HG02610 (cell line): ENCODE data around the gene KRTAP4-16.
"Not testable (repeated sequence)": the region's sequence is repeated elsewhere in the genome, so short reads cannot be mapped to it uniquely, and the experiment has no call there.

Experiments used
- ATAC-seq: cut with Tn5 transposase; IDR thresholded peaks from one replicate; pipeline ENCODE4 v1.9.1; 2021; ENCODE audit warnings: mild to moderate bottlenecking, moderate library complexity; ENCODE audit not compliant: unreplicated experiment

The KRTAP4-16 gene

DNA sequence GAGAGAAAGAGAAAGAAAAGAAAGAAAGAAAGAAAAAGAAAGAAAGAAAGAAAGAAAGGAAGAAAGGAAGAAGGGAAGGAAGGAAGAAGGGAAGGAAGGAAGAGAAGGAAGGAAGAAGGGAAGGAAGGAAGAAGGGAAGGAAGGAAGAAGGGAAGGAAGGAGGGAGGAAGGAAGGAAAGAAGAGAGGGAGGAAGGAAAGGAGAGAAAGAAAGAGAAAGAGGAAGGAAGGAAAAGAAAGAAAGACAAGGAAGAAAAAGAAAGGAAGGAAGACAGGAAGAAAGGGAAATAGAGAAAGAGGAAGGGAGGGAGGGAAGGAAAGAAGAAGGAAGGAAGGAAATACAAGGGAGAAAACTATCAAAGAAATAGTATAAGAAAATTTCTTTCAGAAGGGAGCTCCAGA lies 25.2 kb downstream of the KRTAP4-16 start:
- no peak for ATAC-seq

DNA sequence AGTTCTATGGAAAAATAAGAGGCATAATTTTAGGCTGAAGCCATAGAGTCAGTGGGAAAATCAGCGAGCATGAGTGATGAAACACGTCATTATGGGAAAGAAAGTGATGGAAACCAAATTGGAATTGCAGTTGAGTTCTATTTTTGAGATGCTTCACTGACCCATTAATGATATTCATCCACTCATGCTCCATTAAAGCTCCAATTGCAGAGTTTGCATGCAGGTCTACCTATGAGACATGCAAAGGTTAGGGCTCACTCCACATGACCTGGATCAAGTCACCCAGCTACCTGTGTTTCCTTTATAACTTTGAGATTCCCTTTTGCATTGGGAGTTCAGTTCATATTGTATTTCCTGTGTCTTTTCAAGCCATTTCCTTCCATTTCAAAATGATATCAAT lies 28.3 kb downstream of the KRTAP4-16 start:
- no peak for ATAC-seq

DNA sequence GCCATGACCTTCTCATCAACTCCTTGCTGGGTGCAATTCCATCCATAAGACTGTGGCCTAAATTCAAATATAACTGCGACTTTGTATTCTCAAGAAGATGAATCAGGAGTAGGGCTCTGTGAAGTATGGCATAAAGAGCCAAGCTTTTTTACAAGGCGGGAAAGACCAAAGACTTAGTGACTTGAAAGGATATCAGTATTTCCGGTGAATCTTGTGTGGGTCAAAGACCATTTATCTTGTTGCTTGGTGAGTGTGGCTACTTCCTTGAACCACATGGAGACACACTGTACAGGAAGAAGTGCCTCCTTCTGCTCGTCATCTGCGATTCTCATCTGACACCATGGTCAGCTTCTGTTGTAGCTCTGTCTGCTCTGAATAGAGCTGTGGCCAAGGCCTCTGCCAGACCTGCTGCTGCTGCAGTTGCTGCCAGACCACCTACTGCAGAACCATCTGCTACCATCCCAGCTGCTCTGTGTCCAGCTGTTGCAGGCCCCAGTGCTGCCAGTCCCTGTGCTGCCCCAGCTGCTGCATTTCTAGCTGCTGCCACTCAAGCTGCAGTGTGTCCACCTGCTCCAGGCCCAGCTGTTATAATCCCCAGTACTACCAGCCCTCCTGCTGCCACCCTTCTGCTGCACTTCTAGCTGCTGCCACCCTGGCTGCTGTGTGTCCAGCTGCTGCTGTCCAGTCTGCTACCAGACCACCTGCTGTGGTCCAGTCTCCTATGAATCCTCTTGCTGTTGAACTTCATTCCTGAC lies 30.2 kb downstream of the KRTAP4-16 start:
- no peak for ATAC-seq

DNA sequence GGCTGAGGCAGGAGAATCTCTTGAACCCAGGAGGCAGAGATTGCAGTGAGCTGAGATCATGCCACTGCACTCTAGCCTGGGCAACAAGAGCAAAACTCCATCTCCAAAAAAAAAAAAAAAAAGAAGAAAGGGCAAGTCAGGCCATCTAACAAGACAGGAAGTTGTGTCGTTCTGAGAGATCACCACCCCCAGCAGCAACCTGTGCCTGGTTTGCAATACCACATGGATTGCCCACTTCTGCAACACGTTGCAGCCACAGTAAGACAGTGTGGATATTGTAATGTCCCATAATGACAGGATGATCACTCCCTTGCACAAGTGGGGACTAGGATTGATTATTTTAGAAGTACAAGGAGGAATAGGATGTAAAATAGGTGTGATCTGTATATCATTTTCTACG lies 33.0 kb downstream of the KRTAP4-16 start:
- no peak for ATAC-seq

DNA sequence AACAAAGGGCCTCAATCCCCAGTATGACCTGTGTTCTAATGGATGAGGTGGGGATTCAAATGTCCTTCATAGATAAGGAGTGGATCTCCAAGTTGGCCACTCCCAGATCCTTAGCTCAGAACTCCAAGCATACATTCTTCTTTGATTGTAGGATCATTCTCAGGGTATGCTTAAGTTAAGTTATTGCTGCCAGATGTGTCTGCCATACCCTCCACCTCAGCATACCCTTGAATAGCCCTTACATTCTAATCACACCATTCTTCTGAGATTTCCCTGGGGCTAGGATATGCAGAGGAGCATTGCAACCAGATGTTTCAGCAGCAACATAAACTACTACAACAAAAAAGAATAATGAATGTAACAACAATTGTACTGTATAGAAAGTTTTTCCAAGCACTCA lies 34.7 kb downstream of the KRTAP4-16 start:
- ATAC-seq: no peak

DNA sequence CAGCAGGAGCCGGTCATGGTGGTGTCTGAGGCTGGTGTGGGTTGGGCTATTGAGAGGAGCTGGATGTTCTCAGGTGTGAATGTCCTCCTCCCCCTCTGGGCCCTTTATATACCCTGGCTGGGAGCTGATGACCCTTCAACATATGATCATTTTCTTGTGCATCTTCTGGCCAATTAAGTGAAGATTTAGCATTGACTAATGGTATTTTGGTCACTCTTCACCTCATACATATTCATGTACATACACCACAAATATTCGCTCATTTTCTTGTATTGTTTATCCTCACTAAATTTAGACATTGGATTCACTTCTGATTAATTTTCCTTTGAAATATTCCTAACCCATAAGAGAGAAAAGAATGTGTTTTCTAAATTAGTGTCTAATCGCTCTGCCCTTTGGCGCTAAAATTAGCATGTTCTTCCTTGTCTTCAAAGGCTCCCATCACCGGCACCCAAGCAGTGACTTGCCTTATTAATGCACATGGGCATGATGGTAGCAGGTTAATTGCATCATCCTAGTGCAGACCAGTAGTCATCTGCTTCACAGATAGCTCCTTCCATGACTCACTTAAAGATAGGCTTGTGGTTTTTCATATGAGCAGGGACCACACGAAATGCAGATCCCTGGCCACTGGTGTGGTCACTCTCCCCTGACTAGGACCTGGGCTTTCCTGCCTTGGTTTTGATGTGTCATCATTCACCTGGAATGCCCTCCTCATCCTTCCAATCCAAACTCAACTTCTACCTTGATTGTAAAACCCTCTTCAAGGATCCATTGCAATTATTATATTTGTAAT lies 36.0 kb downstream of the KRTAP4-16 start, which contains the start of gene KRTAP2-4:
Gene KRTAP2-4 (minus strand): TSS at position 51 of the 796 bp plus-strand sequence. CDS start 34 bp downstream, at position 17.
- ATAC-seq: no peak

DNA sequence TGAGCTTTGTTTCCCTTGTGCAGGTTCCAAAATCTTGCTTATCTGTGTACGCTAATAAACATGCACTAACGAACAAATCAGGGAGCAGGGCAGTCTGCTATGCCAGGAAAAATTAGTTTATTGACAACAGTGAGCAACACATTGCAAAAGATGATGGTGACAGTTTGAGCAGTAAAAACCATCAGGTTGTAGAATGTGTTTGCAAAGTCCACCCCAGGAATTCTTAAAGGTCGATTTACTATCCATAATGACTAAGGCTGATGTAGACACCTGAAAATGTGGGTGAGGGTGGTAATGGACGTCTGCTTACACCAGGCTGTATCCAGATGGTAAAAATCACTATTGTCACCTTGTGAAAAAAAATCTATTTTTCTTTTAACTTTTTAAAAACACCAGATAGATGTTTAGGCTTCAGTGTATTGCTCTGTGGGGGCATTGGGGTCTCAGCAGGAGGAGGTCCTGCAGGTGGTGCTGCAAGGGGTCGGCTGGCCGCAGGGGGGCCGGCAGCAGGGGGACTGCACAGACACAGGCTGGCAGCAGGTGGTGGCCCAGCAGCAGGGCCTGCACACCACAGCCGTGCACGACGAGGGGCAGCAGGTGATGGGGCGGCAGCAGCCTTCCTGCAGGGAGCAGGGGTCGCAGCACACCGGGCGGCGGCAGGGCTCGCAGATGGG lies 36.9 kb downstream of the KRTAP4-16 start:
- not testable (repeated sequence) for ATAC-seq

DNA sequence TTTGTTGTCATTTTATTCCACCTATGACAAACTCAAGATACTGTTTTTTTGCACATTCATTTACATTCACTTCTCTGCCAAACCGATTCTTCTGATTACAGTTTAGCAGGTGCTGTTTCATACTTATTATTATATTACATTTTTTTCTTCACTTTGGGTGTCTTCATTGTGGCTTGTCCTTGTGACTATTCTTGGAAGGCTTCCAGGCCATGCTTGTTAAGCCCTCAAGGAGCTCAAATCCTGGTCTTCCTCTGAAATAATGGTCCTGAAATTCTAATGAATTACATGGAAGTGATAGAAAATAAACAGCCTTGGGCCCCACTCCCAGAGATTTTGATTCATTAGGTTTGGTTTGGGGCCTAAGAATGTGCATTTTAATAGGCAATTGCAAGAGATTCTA lies 37.7 kb downstream of the KRTAP4-16 start:
- ATAC-seq: no peak

DNA sequence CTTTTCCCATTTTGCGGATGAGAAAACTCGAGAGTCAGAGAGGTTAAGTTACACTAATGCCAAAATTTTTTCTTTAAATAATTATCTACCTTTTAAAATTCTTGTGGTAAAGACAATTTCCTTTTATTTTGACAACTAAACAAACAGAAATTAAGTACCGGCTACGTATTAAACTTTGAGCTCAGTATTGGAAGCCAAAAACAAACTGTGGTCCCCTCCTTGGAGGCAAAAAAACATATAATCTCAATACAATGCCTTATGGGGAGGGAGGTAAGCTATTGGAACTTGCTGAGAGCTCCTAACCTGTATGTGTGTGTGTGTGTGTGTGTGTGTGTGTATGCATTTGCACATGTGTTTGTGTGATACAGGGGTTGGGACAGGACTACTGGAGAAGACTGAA lies 38.6 kb downstream of the KRTAP4-16 start:
- no peak for ATAC-seq

DNA sequence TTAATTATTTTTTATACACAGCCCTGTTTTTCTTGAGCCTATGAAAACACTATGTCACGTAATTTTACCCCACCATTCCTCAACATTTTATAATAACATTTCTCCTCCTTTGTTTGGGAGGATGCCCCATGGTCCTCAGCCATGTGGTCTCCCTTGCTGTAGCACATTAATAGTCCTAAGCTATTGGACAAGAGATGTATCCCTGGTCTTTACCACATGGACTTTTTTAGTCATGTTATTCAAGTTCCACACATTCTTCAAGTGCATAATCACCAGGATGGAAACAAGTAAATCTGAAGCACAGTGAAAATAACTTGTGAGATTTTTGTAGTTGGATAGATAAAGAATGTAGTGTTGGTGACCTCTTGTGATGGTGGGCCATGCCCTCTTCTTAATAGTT lies 40.0 kb downstream of the KRTAP4-16 start:
- ATAC-seq: no peak

DNA sequence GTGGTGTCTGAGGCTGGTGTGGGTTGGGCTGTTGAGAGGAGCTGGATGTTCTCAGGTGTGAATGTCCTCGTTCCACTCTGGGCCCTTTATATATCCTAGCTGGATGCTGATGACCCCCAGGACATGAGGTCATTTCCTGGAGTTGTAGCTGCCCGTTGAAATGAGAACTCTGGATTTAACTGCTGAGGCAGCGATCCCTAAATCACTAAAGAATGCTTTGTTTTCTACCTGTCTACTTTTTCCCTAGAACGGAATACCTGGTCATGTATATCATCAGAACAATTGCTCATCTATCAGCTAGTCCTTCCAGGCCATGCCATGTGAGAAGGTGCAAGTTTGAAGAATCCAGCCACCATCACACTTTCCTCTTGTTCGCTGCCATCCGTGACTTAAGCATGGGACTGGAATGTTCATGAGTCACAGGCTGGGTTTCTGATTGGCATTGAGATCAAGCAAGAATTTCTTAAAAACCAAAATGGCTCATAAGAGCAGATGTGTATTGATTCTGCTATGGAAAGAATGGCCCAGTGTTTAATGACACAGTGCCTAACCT lies 41.9 kb downstream of the KRTAP4-16 start, which contains the start of gene KRTAP2-3:
Gene KRTAP2-3 (minus strand): TSS at position 63 of the 553 bp plus-strand sequence. CDS start 64 bp downstream, outside the sequence.
- ATAC-seq: no peak

DNA sequence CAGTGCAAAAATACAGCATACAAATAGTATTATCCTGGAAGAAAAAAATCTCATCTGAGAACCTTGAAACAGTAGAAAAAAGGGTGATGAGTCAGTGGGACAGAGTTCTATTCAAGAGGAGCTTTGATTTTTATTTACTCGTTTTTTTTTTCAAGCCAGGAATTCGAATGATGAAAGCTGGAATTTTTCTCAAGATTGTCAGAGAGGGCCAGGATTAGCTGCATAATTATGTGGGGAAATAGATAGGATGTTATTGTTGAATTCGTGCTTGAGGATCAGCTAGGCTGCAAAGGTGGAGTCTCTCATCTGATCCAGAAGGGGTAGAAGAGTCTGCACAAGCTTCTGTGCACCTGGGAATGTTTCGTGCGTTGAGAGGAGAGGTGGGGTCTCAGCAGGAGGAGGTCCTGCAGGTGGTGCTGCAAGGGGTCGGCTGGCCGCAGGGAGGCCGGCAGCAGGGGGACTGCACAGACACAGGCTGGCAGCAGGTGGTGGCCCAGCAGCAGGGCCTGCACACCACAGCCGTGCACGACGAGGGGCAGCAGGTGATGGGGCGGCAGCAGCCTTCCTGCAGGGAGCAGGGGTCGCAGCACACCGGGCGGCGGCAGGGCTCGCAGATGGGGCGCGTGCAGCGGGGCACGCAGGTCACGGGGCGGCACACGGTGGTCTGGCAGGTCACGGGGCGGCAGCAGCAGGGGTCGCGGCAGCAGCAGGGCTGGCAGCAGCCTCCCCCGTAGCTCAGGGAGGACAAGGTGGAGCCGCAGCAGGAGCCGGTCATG lies 42.5 kb downstream of the KRTAP4-16 start:
- ATAC-seq: not testable (repeated sequence)

DNA sequence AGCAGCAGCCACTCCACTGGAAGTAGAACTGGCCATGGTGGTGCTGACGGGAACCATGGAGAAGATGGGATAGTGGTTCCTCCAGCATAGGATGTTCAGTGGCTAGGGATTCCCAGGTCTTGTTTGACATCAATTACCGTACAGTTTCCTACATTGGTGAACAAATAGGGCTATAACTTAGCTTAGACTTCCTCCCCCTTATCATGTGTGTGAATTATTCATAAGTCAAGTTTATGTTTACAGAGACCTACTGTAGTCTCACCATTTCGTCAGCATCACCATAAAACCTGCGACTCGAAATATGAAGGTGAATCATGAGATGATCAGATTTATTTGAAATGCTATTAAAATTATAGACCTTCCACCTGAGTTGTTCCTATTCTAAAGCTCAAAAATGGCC lies 43.3 kb downstream of the KRTAP4-16 start:
- no peak for ATAC-seq

DNA sequence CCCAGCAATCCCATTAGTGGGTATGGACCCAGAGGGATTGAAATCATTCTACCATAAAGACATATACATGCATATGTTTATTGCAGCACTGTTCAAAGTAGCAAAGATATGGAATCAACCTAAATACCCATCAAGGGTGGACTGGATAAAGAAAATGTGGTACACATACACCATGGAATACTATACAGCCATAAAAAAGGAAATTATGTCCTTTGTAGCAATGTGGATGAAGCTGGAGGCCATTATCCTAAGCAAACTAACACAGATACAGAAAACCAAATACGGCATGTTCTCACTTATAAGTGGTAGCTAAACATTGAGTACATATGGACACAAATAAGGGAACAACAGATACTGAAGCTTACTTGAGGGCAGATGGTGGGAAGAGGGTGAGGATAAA lies 44.5 kb downstream of the KRTAP4-16 start:
- ATAC-seq: no peak

DNA sequence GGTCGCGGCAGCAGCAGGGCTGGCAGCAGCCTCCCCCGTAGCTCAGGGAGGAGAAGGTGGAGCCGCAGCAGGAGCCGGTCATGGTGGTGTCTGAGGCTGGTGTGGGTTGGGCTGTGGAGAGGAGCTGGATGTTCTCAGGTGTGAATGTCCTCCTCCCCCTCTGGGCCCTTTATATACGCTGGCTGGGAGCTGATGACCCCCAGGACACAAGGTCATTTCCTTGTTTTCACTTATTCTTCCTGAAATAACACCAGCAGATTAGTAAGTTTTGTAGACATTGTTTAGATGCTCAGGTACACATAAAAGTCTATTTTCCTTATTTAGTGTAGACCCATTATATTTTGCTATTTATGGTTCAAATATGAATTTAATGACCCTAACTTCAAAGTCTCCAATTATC lies 46.9 kb downstream of the KRTAP4-16 start, which contains the start of gene KRTAP2-2:
Gene KRTAP2-2 (minus strand): TSS at position 101 of the 400 bp plus-strand sequence. CDS start 19 bp downstream, at position 82.
- ATAC-seq: not testable (repeated sequence)

DNA sequence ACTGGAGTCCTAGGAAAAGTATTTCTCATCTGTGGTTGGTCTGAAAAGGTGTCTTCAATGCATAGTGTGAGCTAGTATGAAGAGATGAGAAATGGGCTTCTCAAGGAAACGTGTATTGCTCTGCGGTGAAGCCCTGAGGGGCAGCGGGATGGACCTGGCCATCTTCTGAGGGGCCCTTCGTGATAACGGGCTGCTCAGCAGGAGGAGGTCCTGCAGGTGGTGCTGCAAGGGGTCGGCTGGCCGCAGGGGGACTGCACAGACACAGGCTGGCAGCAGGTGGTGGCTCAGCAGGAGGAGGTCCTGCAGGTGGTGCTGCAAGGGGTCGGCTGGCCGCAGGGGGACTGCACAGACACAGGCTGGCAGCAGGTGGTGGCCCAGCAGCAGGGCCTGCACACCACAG lies 47.5 kb downstream of the KRTAP4-16 start:
- ATAC-seq: not testable (repeated sequence)

DNA sequence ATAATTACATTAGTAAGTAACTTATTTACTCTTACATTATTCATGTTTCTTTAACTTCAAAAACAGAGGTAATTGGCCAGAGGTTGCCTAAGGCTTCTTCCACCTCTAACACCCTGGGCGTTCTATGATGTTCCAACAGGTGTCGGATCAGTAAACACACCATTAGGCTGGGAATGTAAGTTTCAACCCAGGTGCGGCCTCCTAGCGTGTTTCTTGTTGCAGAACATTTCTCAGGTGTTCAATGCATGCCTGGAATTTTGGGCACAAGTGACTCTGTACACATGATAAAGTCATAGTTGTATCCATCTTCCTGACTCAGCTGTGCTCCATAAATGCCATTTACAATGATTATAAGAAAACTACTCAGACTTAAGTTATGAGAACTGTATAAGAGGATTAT lies 48.0 kb downstream of the KRTAP4-16 start:
- ATAC-seq: no peak

DNA sequence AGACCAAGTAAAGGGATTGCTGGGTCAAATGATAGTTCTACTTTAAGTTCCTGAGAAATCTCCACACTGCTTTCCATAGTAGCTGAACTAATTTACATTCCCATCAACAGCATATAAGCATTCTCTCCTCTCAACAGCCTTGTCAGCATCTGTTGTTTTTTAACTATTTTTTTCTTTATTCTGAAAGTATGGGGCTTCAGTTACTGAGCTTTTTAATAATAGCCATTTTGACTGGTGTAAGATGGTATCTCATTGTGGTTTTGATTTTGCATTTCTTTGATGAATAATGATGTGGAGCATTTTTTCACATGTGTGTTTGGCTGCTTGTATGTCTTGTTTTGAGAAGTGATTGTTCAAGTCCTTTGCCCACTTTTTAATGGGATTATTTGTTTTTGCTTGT lies 49.4 kb downstream of the KRTAP4-16 start:
- ATAC-seq: no peak
